ENCODE data around the gene PIAS4.

DNA sequence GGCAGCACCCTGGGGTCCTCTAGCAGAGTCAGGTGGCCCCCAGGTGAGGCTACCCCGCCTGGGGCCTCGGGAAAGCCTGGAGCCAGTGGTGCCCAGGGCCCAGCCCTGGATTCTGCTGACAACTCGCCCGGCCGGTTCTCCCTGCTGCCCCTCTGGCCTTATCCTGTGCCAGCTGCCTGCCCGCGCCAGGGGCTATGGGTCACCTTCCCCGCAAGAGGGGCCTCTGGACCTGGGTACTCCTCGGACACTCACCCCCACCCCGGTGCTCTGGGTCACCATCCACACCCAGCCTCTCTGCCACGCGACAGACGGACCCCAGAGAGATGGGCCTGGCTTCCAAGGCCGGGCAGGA, 35.2 kb downstream of the PIAS4 start:
- TF ChIP-seq ZBTB21 (CRISPR knock-in tag; IDR thresholded peaks at IDR 0.05; ENCODE audit: borderline replicate concordance) = no peak
- TF ChIP-seq, protein P1, sequence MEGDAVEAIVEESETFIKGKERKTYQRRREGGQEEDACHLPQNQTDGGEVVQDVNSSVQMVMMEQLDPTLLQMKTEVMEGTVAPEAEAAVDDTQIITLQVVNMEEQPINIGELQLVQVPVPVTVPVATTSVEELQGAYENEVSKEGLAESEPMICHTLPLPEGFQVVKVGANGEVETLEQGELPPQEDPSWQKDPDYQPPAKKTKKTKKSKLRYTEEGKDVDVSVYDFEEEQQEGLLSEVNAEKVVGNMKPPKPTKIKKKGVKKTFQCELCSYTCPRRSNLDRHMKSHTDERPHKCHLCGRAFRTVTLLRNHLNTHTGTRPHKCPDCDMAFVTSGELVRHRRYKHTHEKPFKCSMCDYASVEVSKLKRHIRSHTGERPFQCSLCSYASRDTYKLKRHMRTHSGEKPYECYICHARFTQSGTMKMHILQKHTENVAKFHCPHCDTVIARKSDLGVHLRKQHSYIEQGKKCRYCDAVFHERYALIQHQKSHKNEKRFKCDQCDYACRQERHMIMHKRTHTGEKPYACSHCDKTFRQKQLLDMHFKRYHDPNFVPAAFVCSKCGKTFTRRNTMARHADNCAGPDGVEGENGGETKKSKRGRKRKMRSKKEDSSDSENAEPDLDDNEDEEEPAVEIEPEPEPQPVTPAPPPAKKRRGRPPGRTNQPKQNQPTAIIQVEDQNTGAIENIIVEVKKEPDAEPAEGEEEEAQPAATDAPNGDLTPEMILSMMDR (IDR thresholded peaks at IDR 0.05) = no peak
- TF ChIP-seq ETV6 (CRISPR knock-in tag; IDR thresholded peaks at IDR 0.05) = no peak
- TF ChIP-seq, protein P2, sequence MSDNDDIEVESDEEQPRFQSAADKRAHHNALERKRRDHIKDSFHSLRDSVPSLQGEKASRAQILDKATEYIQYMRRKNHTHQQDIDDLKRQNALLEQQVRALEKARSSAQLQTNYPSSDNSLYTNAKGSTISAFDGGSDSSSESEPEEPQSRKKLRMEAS (CRISPR knock-in tag; IDR thresholded peaks at IDR 0.05) = no peak
- no peak for TF ChIP-seq NR2C2 (CRISPR knock-in tag; IDR thresholded peaks at IDR 0.05)
- TF ChIP-seq, protein P3, sequence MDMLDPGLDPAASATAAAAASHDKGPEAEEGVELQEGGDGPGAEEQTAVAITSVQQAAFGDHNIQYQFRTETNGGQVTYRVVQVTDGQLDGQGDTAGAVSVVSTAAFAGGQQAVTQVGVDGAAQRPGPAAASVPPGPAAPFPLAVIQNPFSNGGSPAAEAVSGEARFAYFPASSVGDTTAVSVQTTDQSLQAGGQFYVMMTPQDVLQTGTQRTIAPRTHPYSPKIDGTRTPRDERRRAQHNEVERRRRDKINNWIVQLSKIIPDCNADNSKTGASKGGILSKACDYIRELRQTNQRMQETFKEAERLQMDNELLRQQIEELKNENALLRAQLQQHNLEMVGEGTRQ (CRISPR knock-in tag; IDR thresholded peaks at IDR 0.05) = no peak
- TF ChIP-seq CBFB (CRISPR knock-in tag; IDR thresholded peaks at IDR 0.05; ENCODE audit: low read depth) = no peak
- TF ChIP-seq ZNF263 (CRISPR knock-in tag; IDR thresholded peaks at IDR 0.05; ENCODE audit: low read depth) = no peak
- TF ChIP-seq NR3C1 (CRISPR knock-in tag; conservative IDR thresholded peaks at IDR 0.05; ENCODE audit: low read depth) = no peak
- TF ChIP-seq, protein P4, sequence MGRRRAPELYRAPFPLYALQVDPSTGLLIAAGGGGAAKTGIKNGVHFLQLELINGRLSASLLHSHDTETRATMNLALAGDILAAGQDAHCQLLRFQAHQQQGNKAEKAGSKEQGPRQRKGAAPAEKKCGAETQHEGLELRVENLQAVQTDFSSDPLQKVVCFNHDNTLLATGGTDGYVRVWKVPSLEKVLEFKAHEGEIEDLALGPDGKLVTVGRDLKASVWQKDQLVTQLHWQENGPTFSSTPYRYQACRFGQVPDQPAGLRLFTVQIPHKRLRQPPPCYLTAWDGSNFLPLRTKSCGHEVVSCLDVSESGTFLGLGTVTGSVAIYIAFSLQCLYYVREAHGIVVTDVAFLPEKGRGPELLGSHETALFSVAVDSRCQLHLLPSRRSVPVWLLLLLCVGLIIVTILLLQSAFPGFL (CRISPR knock-in tag; IDR thresholded peaks at IDR 0.05; ENCODE audit: borderline replicate concordance) = no peak

All from WTC11 (cell line).